Measurements from ENCODE around the gene ZNF175. TPM values are rescaled to one million over a fixed set of nuclear protein-coding genes. Genes with fewer than 3 reads are reported as not detected.

Gene ZNF175
- total RNA-seq, 1 experiment from 2014 or later, result 9.3 TPM

- no peaks in the 10 kb centered on the region for H3K4me1 ChIP-seq (ENCODE audit: control insufficient read depth in 1 of 2, insufficient read depth in 2 of 2, low read length in 2 of 2)
- ATAC-seq, result no peak
- intact Hi-C loops (cut with micrococcal nuclease), result loop anchor here (2.0 kb wide), 1 partner anchor 165 kb away; no protein-coding TSS in a partner anchor
- no peaks in the 10 kb centered on the region for H3K9me2 ChIP-seq (ENCODE audit: insufficient read depth)
- H3K36me3 ChIP-seq (ENCODE audit: control insufficient read depth in 1 of 2, insufficient read depth in 2 of 2, low read length in 2 of 2), result no peaks in the 10 kb centered on the region
- no peak overlapping the region for H3K9ac ChIP-seq (ENCODE audit: low read length)
- H3K79me2 ChIP-seq (ENCODE audit: insufficient read depth, low read length), result no peaks in the 10 kb centered on the region
- peaks cover 39% of the 10 kb centered on the region for H3K27me3 ChIP-seq (ENCODE audit: insufficient read depth, low read length)
- TF ChIP-seq CTCF (IDR thresholded peaks at IDR 0.05 in 2 of 3, conservative IDR thresholded peaks at IDR 0.05 in 1 of 3; ENCODE audit: borderline replicate concordance in 1 of 3, insufficient read depth in 1 of 3, low read depth in 2 of 3, low read length in 2 of 3) (peak; percentile 32 to 70 (median 58); a peak in 5 of 6 replicates), EZH2phosphoT487 (IDR thresholded peaks at IDR 0.05; ENCODE audit: borderline replicate concordance) (no peak), RAD21 (IDR thresholded peaks at IDR 0.05; ENCODE audit: low read depth) (peak; percentile 44)
- no peak overlapping the region for H3K4me2 ChIP-seq (ENCODE audit: low read length)
- ChIA-PET CTCF (interaction anchor here (0.8 to 1.6 kb wide), 7 partner anchors 17 to 230 kb away, joined by 3 to 15 read pairs (median 3); no protein-coding TSS in a partner anchor), POLR2A (no interaction called here), RAD21 (ENCODE audit: low non-redundant PET in 1 of 2, low total read pairs in 2 of 2, uncharacterized antibody in 2 of 2, unreplicated experiment in 2 of 2) (no interaction called here)
- no peak overlapping the region for H3K4me3 ChIP-seq (replicated peaks in 1 of 2; ENCODE audit: low read depth in 1 of 2, low read length in 2 of 2)
- no peaks in the 10 kb centered on the region for H4K20me1 ChIP-seq (ENCODE audit: insufficient read depth)
- no peak for DNase-seq (ENCODE audit: low read depth, low spot score)
- no peaks in the 10 kb centered on the region for H3K9me3 ChIP-seq (ENCODE audit: control insufficient read depth in 1 of 2, insufficient read depth in 1 of 2, low read depth in 1 of 2, low read length in 2 of 2)
- no peak overlapping the region for H3K27ac ChIP-seq (ENCODE audit: low read depth, low read length)
- no peak overlapping the region for H2AFZ ChIP-seq (ENCODE audit: low read depth, low read length, poor library complexity, severe bottlenecking)
- no TSS peak for BruUV-seq (replicated peaks)
These were observed 66.4 kb downstream of the ZNF175 start for GRCh38 chr19:51637362-51637978.

GRCh38 chr19:51639916-51640315 lies 68.8 kb downstream of the ZNF175 start:
- ATAC-seq, result no peak
- Histone ChIP-seq H2AFZ (ENCODE audit: low read depth, low read length, poor library complexity, severe bottlenecking) (no peak overlapping the region), H3K36me3 (ENCODE audit: control insufficient read depth in 1 of 2, insufficient read depth in 2 of 2, low read length in 2 of 2) (no peaks in the 10 kb centered on the region), H3K9me3 (ENCODE audit: control insufficient read depth in 1 of 2, insufficient read depth in 1 of 2, low read depth in 1 of 2, low read length in 2 of 2) (no peaks in the 10 kb centered on the region), H3K9me2 (ENCODE audit: insufficient read depth) (no peaks in the 10 kb centered on the region), H3K4me2 (ENCODE audit: low read length) (no peak overlapping the region), H3K4me1 (ENCODE audit: control insufficient read depth in 1 of 2, insufficient read depth in 2 of 2, low read length in 2 of 2) (no peaks in the 10 kb centered on the region), H3K9ac (ENCODE audit: low read length) (no peak overlapping the region), H3K4me3 (replicated peaks in 1 of 2; ENCODE audit: low read depth in 1 of 2, low read length in 2 of 2) (no peak overlapping the region), H3K27ac (ENCODE audit: low read depth, low read length) (no peak overlapping the region), H3K27me3 (ENCODE audit: insufficient read depth, low read length) (peaks cover 54% of the 10 kb centered on the region), H4K20me1 (ENCODE audit: insufficient read depth) (no peaks in the 10 kb centered on the region), H3K79me2 (ENCODE audit: insufficient read depth, low read length) (no peaks in the 10 kb centered on the region)
- BruUV-seq (replicated peaks), result no TSS peak
- DNase-seq (ENCODE audit: low read depth, low spot score), result no peak
- no peak for TF ChIP-seq JUND (IDR thresholded peaks at IDR 0.05)
- TF ChIP-seq SRF (IDR thresholded peaks at IDR 0.05; ENCODE audit: low read depth), result no peak
- TF ChIP-seq MAX (IDR thresholded peaks at IDR 0.05), result no peak
- TF ChIP-seq CEBPB (IDR thresholded peaks at IDR 0.05; ENCODE audit: low read depth), result no peak
- TF ChIP-seq ZBTB33 (IDR thresholded peaks at IDR 0.05; ENCODE audit: extremely low read depth, insufficient replicate concordance, low read length), result no peak
- TF ChIP-seq POLR2A (IDR thresholded peaks at IDR 0.05; ENCODE audit: borderline replicate concordance, extremely low read depth, insufficient read depth, insufficient read length), result no peak
- CTCF ChIA-PET, result interaction anchor here (1.6 kb wide), 1 partner anchor 17 kb away, joined by 7 read pairs; no protein-coding TSS in a partner anchor
- RAD21 ChIA-PET (ENCODE audit: low non-redundant PET in 1 of 2, low total read pairs in 2 of 2, uncharacterized antibody in 2 of 2, unreplicated experiment in 2 of 2), result no interaction called here
- POLR2A ChIA-PET, result no interaction called here
- intact Hi-C loops (cut with micrococcal nuclease), result no loop called here

All from HCT116 (cell line).